B cell (primary cell): ENCODE measurements around the gene SCRN1.

Experiments
- CTCF ChIP-seq: fragments of 200-600 bp; IDR thresholded peaks from one replicate; pipeline ENCODE4 v1.8.0; 2022; ENCODE audit warnings: antibody characterized with exemption, mild to moderate bottlenecking
- EZH2 ChIP-seq: IDR thresholded peaks from 2 replicates; pipeline ENCODE4 v1.6.1; 2012; ENCODE audit warnings: borderline replicate concordance, low read depth, mild to moderate bottlenecking, moderate library complexity, low read length; ENCODE audit not compliant: insufficient read depth, poor library complexity, severe bottlenecking

DNA sequence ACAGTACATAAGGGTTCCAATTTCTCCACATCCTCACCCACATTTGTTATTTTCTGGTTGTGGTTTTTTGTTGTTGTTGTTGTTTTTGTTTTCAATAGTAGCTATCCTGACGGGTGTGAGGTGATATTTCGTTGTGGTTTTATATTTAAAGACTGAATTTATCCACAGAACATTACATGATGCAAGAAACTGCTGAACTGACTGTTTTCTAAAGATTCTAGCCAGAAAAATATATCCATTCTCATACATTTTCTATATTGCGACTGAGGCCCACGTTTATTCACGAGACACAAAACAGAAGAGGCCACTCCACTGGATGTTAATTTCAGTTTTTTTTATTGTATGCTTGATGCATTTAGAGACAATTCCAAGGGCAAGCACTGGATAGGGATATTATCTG is 69.8 kb downstream of the SCRN1 start:
- TF ChIP-seq CTCF: no peak
- TF ChIP-seq EZH2: no peak
